Panc1 (cell line): Measurements from ENCODE around the gene OVCH1. TPM values are rescaled to one million over a fixed set of nuclear protein-coding genes. Genes with fewer than 3 reads are reported as not detected.
"Not testable (repeated sequence)": the region's sequence is repeated elsewhere in the genome, so short reads cannot be mapped to it uniquely, and the experiment has no call there.

Source experiments
- ATAC-seq: fragments of 200-7000 bp; cut with Tn5 transposase; 2 replicates; pipeline ENCODE4 v1.9.1; 2020; ENCODE audit warnings: mild to moderate bottlenecking, moderate library complexity
- BruUV-seq: library from RNA; stranded (reverse); fragments of 400-500 nt; replicated peaks from 2 replicates; lab custom pipeline; 2021; lab: Mats Ljungman, UMichigan
- CTCF ChIA-PET: fragments of 300-600 bp; sonication (Branson Sonifier 250); formaldehyde crosslinking; loops from one replicate; lab custom pipeline; 2022; ENCODE audit warnings: antibody characterized with exemption; lab: Charles Lee
- POLR2A ChIA-PET: fragments of 300-600 bp; sonication (Branson Sonifier 250); formaldehyde crosslinking; loops from one replicate; lab custom pipeline; 2022; ENCODE audit warnings: antibody characterized with exemption; lab: Charles Lee
- DNase-seq: peaks from one replicate; pipeline ENCODE4 v3.0.0-alpha.2; 2010; ENCODE audit warnings: low read depth, low spot score
- H3K27ac ChIP-seq: 2 replicates; pipeline ENCODE4 v1.5.1; 2011; ENCODE audit warnings: mild to moderate bottlenecking, low read length, inconsistent platforms
- H3K27me3 ChIP-seq: fragments of 200-500 bp; sonication (Bioruptor generic); 2 replicates; pipeline ENCODE4 v1.6.0; 2014; ENCODE audit warnings: low read length, inconsistent platforms; ENCODE audit not compliant: control insufficient read depth, insufficient read depth
- H3K36me3 ChIP-seq: fragments of 200-500 bp; sonication (Bioruptor generic); 2 replicates; pipeline ENCODE4 v1.5.1; 2014; ENCODE audit warnings: inconsistent platforms, mild to moderate bottlenecking, low read length, moderate library complexity; ENCODE audit not compliant: control insufficient read depth, insufficient read depth
- H3K4me1 ChIP-seq: 2 replicates; pipeline ENCODE4 v1.5.1; 2011; ENCODE audit warnings: inconsistent platforms, mild to moderate bottlenecking, low read length, moderate library complexity; ENCODE audit not compliant: control insufficient read depth, insufficient read depth
- H3K4me3 ChIP-seq, 2 experiments: 2 replicates each; pipeline ENCODE4 v1.5.1; 2011 to 2012; ENCODE audit warnings: low read depth in 2 of 2, low read length in 2 of 2, mild to moderate bottlenecking in 2 of 2, inconsistent platforms in 1 of 2, moderate library complexity in 1 of 2
- H3K9me3 ChIP-seq: fragments of 200-500 bp; sonication (Bioruptor generic); 2 replicates; pipeline ENCODE4 v1.5.1; 2014; ENCODE audit warnings: low read depth, mild to moderate bottlenecking, inconsistent platforms, low read length, moderate library complexity; ENCODE audit not compliant: control insufficient read depth, insufficient read depth
- CTCF ChIP-seq: fragments of 450-650 bp; IDR thresholded peaks from 2 replicates; pipeline ENCODE4 v1.5.1; 2017; ENCODE audit warnings: mild to moderate bottlenecking
- POLR2AphosphoS5 ChIP-seq: IDR thresholded peaks from 2 replicates; pipeline ENCODE4 v1.6.1; 2012; ENCODE audit warnings: mild to moderate bottlenecking, low read depth, low read length, moderate library complexity
- SIN3A ChIP-seq: IDR thresholded peaks from 2 replicates; pipeline ENCODE4 v1.6.1; 2012; ENCODE audit warnings: low read depth, mild to moderate bottlenecking, low read length, moderate library complexity, borderline replicate concordance; ENCODE audit not compliant: insufficient read depth
- TCF7L2 ChIP-seq: IDR thresholded peaks from 2 replicates; pipeline ENCODE4 v1.6.1; 2011; ENCODE audit warnings: mild to moderate bottlenecking, low read depth, low read length, inconsistent platforms
- in situ Hi-C: cut with HindIII; loops from 2 replicates; pipeline ENCODE4 v1.10.0; 2016; ENCODE audit warnings: low sequenced_read_pairs, low pct_unique_long_range_greater_than_20kb
- intact Hi-C: fragments of 100-400 bp; cut with micrococcal nuclease; formaldehyde crosslinking; loops from one replicate; pipeline ENCODE4 v1.10.0; 2022; ENCODE audit not compliant: unreplicated experiment
- total RNA-seq: library from RNA; stranded (reverse); gene quantifications from one replicate; pipeline ENCODE4 v1.2.1, GENCODE V29; 2021; ENCODE audit not compliant: unreplicated experiment
- TF ChIP-seq, protein P1 (sequence below), 2 experiments: IDR thresholded peaks; 2 replicates each; pipeline ENCODE4 v1.6.1; 2011 to 2012; ENCODE audit warnings: low read depth in 2 of 2, control low read depth in 1 of 2, low read length in 1 of 2, mild to moderate bottlenecking in 1 of 2, moderate library complexity in 1 of 2; ENCODE audit not compliant: insufficient read depth in 1 of 2

Gene OVCH1
- total RNA-seq, 1 experiment from 2014 or later, result not detected

- in situ Hi-C loops, result no loop called here
- H3K36me3 ChIP-seq, result no peaks in the 10 kb centered on the region; the same call in 1 of the 2 replicates
- no peak overlapping the region for H3K27ac ChIP-seq
- ChIA-PET CTCF (no interaction called here), POLR2A (no interaction called here)
- H3K4me3 ChIP-seq, result no peak overlapping the region
- H3K9me3 ChIP-seq, result no peaks in the 10 kb centered on the region
- intact Hi-C loops, result no loop called here
- H3K4me1 ChIP-seq, result no peaks in the 10 kb centered on the region
- no peaks in the 10 kb centered on the region; the same call in 1 of the 2 replicates for H3K27me3 ChIP-seq
- TF ChIP-seq TCF7L2, result no peak
- TF ChIP-seq, protein P1, sequence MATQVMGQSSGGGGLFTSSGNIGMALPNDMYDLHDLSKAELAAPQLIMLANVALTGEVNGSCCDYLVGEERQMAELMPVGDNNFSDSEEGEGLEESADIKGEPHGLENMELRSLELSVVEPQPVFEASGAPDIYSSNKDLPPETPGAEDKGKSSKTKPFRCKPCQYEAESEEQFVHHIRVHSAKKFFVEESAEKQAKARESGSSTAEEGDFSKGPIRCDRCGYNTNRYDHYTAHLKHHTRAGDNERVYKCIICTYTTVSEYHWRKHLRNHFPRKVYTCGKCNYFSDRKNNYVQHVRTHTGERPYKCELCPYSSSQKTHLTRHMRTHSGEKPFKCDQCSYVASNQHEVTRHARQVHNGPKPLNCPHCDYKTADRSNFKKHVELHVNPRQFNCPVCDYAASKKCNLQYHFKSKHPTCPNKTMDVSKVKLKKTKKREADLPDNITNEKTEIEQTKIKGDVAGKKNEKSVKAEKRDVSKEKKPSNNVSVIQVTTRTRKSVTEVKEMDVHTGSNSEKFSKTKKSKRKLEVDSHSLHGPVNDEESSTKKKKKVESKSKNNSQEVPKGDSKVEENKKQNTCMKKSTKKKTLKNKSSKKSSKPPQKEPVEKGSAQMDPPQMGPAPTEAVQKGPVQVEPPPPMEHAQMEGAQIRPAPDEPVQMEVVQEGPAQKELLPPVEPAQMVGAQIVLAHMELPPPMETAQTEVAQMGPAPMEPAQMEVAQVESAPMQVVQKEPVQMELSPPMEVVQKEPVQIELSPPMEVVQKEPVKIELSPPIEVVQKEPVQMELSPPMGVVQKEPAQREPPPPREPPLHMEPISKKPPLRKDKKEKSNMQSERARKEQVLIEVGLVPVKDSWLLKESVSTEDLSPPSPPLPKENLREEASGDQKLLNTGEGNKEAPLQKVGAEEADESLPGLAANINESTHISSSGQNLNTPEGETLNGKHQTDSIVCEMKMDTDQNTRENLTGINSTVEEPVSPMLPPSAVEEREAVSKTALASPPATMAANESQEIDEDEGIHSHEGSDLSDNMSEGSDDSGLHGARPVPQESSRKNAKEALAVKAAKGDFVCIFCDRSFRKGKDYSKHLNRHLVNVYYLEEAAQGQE (IDR thresholded peaks at IDR 0.05; ENCODE audit: insufficient read depth in 1 of 2, low read depth in 2 of 2, low read length in 1 of 2), result no peak
- no peak for TF ChIP-seq CTCF
- TF ChIP-seq POLR2AphosphoS5, result no peak
- TF ChIP-seq SIN3A, result no peak
- ATAC-seq (no peak), DNase-seq (no peak)
- BruUV-seq, result no TSS peak
Observed at GRCh38 chr12:29396774-29397173, 100.7 kb downstream of the OVCH1 start.

GRCh38 chr12:29395356-29395755 is 102.1 kb downstream of the OVCH1 start:
- no peak overlapping the region for H3K4me3 ChIP-seq
- H3K4me1 ChIP-seq, result no peaks in the 10 kb centered on the region
- intact Hi-C loops (no loop called here), in situ Hi-C loops (no loop called here)
- DNase-seq (no peak), ATAC-seq (no peak)
- TF ChIP-seq, protein P1 (IDR thresholded peaks at IDR 0.05; ENCODE audit: insufficient read depth in 1 of 2, low read depth in 2 of 2, low read length in 1 of 2), result no peak
- no peak for TF ChIP-seq TCF7L2
- no peak for TF ChIP-seq CTCF
- no peak for TF ChIP-seq POLR2AphosphoS5
- no peak for TF ChIP-seq SIN3A
- H3K27ac ChIP-seq, result no peak overlapping the region
- ChIA-PET CTCF (no interaction called here), POLR2A (no interaction called here)
- no peaks in the 10 kb centered on the region; the same call in 1 of the 2 replicates for H3K36me3 ChIP-seq
- H3K27me3 ChIP-seq, result no peaks in the 10 kb centered on the region; the same call in 1 of the 2 replicates
- BruUV-seq, result no TSS peak
- H3K9me3 ChIP-seq, result no peaks in the 10 kb centered on the region

GRCh38 chr12:29390419-29390818 is 107.1 kb downstream of the OVCH1 start:
- in situ Hi-C loops, BruUV-seq, H3K4me3 ChIP-seq, CTCF ChIA-PET, H3K27ac ChIP-seq, H3K9me3 ChIP-seq, H3K27me3 ChIP-seq, DNase-seq, ATAC-seq, H3K4me1 ChIP-seq, H3K36me3 ChIP-seq, POLR2A ChIA-PET, intact Hi-C loops: not testable (repeated sequence)
